Measurements from ENCODE around the gene CBX2. TPM values are rescaled to one million over a fixed set of nuclear protein-coding genes. Genes with fewer than 3 reads are reported as not detected.

Gene CBX2
- total RNA-seq, 1 experiment from 2014 or later = 28.3 TPM

GRCh38 chr17:79808763-79809529, 31.0 kb downstream of the CBX2 start:
- Histone ChIP-seq H3K36me3 (ENCODE audit: control insufficient read depth in 1 of 2, insufficient read depth in 2 of 2, low read length in 2 of 2) (no peaks in the 10 kb centered on the region), H3K9me2 (ENCODE audit: insufficient read depth) (no peaks in the 10 kb centered on the region), H3K9ac (ENCODE audit: low read length) (no peak overlapping the region), H2AFZ (ENCODE audit: low read depth, low read length, poor library complexity, severe bottlenecking) (no peak overlapping the region), H4K20me1 (ENCODE audit: insufficient read depth) (no peaks in the 10 kb centered on the region), H3K4me3 (replicated peaks in 1 of 2; ENCODE audit: low read depth in 1 of 2, low read length in 2 of 2) (no peak overlapping the region), H3K4me1 (ENCODE audit: control insufficient read depth in 1 of 2, insufficient read depth in 2 of 2, low read length in 2 of 2) (peaks cover 25 to 44% of the 10 kb centered on the region in 2 experiments), H3K27me3 (ENCODE audit: insufficient read depth, low read length) (peaks cover 6% of the 10 kb centered on the region; the same call in 1 of the 2 replicates), H3K9me3 (ENCODE audit: control insufficient read depth in 1 of 2, insufficient read depth in 1 of 2, low read depth in 1 of 2, low read length in 2 of 2) (no peaks in the 10 kb centered on the region), H3K79me2 (ENCODE audit: insufficient read depth, low read length) (no peaks in the 10 kb centered on the region), H3K4me2 (ENCODE audit: low read length) (peak overlapping the region; percentile 54; the same call in 1 of the 2 replicates), H3K27ac (ENCODE audit: low read depth, low read length) (no peak overlapping the region)
- no TSS peak for BruUV-seq (replicated peaks)
- ChIA-PET CTCF (interaction anchor here (0.7 to 3.9 kb wide), 17 partner anchors 12 to 316 kb away, joined by 3 to 24 read pairs (median 5); partner anchors contain the start of genes CBX4 and CBX8), RAD21 (ENCODE audit: low non-redundant PET in 1 of 2, low total read pairs in 2 of 2, uncharacterized antibody in 2 of 2, unreplicated experiment in 2 of 2) (interaction anchor here (0.7 to 1.6 kb wide), 5 partner anchors 12 to 183 kb away, joined by 3 to 4 read pairs (median 4); partner anchors contain the start of gene CBX8 (in 2 of the 2)), POLR2A (interaction anchor here (0.7 to 1.5 kb wide), 3 partner anchors 12 to 31 kb away, joined by 4 to 8 read pairs (median 7); partner anchors contain the start of gene CBX8)
- ATAC-seq (peak; percentile 47), DNase-seq (ENCODE audit: low read depth, low spot score) (peak; percentile 60)
- intact Hi-C loops (cut with micrococcal nuclease) = loop anchor here (2.0 to 5.0 kb wide), 2 partner anchors 108 to 182 kb away; no protein-coding TSS in a partner anchor
- TF ChIP-seq, protein P1, sequence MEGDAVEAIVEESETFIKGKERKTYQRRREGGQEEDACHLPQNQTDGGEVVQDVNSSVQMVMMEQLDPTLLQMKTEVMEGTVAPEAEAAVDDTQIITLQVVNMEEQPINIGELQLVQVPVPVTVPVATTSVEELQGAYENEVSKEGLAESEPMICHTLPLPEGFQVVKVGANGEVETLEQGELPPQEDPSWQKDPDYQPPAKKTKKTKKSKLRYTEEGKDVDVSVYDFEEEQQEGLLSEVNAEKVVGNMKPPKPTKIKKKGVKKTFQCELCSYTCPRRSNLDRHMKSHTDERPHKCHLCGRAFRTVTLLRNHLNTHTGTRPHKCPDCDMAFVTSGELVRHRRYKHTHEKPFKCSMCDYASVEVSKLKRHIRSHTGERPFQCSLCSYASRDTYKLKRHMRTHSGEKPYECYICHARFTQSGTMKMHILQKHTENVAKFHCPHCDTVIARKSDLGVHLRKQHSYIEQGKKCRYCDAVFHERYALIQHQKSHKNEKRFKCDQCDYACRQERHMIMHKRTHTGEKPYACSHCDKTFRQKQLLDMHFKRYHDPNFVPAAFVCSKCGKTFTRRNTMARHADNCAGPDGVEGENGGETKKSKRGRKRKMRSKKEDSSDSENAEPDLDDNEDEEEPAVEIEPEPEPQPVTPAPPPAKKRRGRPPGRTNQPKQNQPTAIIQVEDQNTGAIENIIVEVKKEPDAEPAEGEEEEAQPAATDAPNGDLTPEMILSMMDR (IDR thresholded peaks at IDR 0.05 in 2 of 3, conservative IDR thresholded peaks at IDR 0.05 in 1 of 3; ENCODE audit: borderline replicate concordance in 1 of 3, insufficient read depth in 1 of 3, low read depth in 2 of 3, low read length in 2 of 3) = peak; percentile 47 to 89 (median 67)
- TF ChIP-seq POLR2A (IDR thresholded peaks at IDR 0.05; ENCODE audit: borderline replicate concordance, extremely low read depth, insufficient read depth, insufficient read length) (no peak), RAD21 (IDR thresholded peaks at IDR 0.05; ENCODE audit: low read depth) (peak; percentile 97)
